Activated gamma-delta T cell treated with anti-CD3 and anti-CD28 coated beads, Interleukin-2, amount 50 U/mL, for 16 hours (primary cell): Measurements from ENCODE around the gene OR51L1.

ENCODE experiments used
- DNase-seq: peaks from one replicate; pipeline ENCODE4 v3.0.0-alpha.2; 2020; ENCODE audit warnings: low read depth

The OR51L1 gene

GRCh38 chr11:5046754-5047330 lies 52.2 kb downstream of the OR51L1 start:
- no peak for DNase-seq
